ENCODE data around the gene ATF7.
"Not testable (repeated sequence)": the region's sequence is repeated elsewhere in the genome, so short reads cannot be mapped to it uniquely, and the experiment has no call there.

ATF7 gene

GRCh38 chr12:53481458-53481857 is 144.7 kb downstream of the ATF7 start:
- DNase-seq (ENCODE audit: low spot score) = not testable (repeated sequence)

- DNase-seq (ENCODE audit: low spot score) = no peak
Measured at GRCh38 chr12:53480491-53481442, 145.4 kb downstream of the ATF7 start.

- DNase-seq (ENCODE audit: low spot score) = no peak
Measured at GRCh38 chr12:53479331-53479730, 146.9 kb downstream of the ATF7 start.

GRCh38 chr12:53478865-53479264 is 147.3 kb downstream of the ATF7 start:
- no peak for DNase-seq (ENCODE audit: low spot score)

- DNase-seq (ENCODE audit: low spot score) = no peak
Measured at GRCh38 chr12:53476769-53477209, 149.4 kb downstream of the ATF7 start.

GRCh38 chr12:53474819-53475218 is 151.4 kb downstream of the ATF7 start:
- no peak for DNase-seq (ENCODE audit: low spot score)

GRCh38 chr12:53474077-53474476 is 152.1 kb downstream of the ATF7 start:
- DNase-seq (ENCODE audit: low spot score) = no peak

GRCh38 chr12:53472056-53472582 is 154.1 kb downstream of the ATF7 start:
- no peak for DNase-seq (ENCODE audit: low spot score)

GRCh38 chr12:53468282-53468681 is 157.9 kb downstream of the ATF7 start:
- no peak for DNase-seq (ENCODE audit: low spot score)

- no peak for DNase-seq (ENCODE audit: low spot score)
Measured at GRCh38 chr12:53467880-53468279, 158.3 kb downstream of the ATF7 start.

GRCh38 chr12:53467082-53467481 is 159.1 kb downstream of the ATF7 start:
- DNase-seq (ENCODE audit: low spot score) = no peak

GRCh38 chr12:53466640-53467039 is 159.5 kb downstream of the ATF7 start:
- DNase-seq (ENCODE audit: low spot score) = no peak

- DNase-seq (ENCODE audit: low spot score) = no peak
Measured at GRCh38 chr12:53465679-53466078, 160.5 kb downstream of the ATF7 start.

GRCh38 chr12:53464685-53465418 is 161.3 kb downstream of the ATF7 start:
- no peak for DNase-seq (ENCODE audit: low spot score)

- no peak for DNase-seq (ENCODE audit: low spot score)
Measured at GRCh38 chr12:53463802-53464560, 162.2 kb downstream of the ATF7 start.

- DNase-seq (ENCODE audit: low spot score) = no peak
Measured at GRCh38 chr12:53462935-53463334, 163.2 kb downstream of the ATF7 start.

- DNase-seq (ENCODE audit: low spot score) = no peak
Measured at GRCh38 chr12:53461591-53461990, 164.6 kb downstream of the ATF7 start.

GRCh38 chr12:53461059-53461458 is 165.1 kb downstream of the ATF7 start:
- DNase-seq (ENCODE audit: low spot score) = no peak

- DNase-seq (ENCODE audit: low spot score) = no peak
Measured at GRCh38 chr12:53459097-53459496, 167.1 kb downstream of the ATF7 start.

Measured in kidney tubule cell (primary cell).